ENCODE results near the gene MORF4L2.

MORF4L2 gene

DNA sequence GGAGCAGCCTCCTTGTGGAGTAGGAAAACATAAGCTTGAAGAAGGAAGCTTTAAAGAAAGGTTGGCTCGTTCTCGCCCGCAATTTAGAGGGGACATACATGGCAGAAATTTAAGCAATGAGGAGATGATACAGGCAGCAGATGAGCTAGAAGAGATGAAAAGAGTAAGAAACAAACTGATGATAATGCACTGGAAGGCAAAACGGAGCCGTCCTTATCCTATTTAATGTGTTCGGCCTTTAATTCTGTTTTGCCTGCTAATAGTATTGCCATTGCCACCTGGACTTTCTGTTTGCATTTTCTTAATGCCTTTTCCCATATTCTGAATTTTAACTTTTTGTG lies 56.4 kb downstream of the MORF4L2 start:
- no peak overlapping the region for H3K27ac Mint-ChIP-seq

DNA sequence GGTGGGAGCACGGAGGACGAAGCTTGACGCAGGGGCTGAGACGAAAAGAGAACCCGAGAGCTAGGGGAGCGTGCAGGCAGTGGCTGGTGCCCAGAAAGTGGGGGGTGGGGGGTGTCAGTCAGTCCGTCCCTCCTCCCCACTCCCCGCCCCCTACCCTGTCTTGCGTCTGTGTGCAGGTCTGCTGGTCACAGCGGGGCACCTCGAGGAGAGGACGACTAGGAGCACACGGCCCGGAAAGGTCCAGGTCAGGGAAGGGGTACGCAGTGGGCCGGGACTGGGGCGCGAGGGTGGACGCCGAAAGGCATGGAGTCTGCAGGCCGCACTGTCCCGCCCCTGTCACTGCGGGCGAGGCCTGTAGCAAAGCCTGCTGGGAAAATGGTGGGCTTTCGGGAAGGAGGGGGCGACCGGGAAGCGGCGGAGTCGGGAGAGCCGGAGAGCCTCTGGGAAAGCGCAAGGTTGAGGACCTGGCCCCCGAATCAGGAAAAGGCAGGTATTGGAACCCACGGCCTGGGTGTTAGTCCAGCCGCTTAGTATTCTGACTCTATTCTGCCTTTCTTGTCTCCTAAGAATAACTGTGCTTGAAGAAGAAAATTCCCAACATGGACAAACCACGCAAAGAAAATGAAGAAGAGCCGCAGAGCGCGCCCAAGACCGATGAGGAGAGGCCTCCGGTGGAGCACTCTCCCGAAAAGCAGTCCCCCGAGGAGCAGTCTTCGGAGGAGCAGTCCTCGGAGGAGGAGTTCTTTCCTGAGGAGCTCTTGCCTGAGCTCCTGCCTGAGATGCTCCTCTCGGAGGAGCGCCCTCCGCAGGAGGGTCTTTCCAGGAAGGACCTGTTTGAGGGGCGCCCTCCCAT lies 57.0 kb downstream of the MORF4L2 start:
- Mint-ChIP-seq H3K36me3 (no peaks in the 10 kb centered on the region), H3K4me1 (peaks cover 12% of the 10 kb centered on the region), H3K27me3 (no peaks in the 10 kb centered on the region), H3K4me3 (peak overlapping the region; percentile 88), H3K9me3 (no peaks in the 10 kb centered on the region), H3K27ac (peak overlapping the region; percentile 91)
- no peak for DNase-seq (ENCODE audit: low spot score in 2 of 2)
- ATAC-seq (ENCODE audit: low read depth), result peak; percentile 47

More for the DNA sequence above, 56.4 kb downstream of the MORF4L2 start:
- no peaks in the 10 kb centered on the region for H3K27me3 Mint-ChIP-seq
- peaks cover 12% of the 10 kb centered on the region for H3K4me1 Mint-ChIP-seq
- no peak for ATAC-seq (ENCODE audit: low read depth)
- no peaks in the 10 kb centered on the region for H3K9me3 Mint-ChIP-seq
- DNase-seq (ENCODE audit: low spot score in 2 of 2), result no peak
- H3K4me3 Mint-ChIP-seq, result peak overlapping the region; percentile 88
- no peaks in the 10 kb centered on the region for H3K36me3 Mint-ChIP-seq

DNA sequence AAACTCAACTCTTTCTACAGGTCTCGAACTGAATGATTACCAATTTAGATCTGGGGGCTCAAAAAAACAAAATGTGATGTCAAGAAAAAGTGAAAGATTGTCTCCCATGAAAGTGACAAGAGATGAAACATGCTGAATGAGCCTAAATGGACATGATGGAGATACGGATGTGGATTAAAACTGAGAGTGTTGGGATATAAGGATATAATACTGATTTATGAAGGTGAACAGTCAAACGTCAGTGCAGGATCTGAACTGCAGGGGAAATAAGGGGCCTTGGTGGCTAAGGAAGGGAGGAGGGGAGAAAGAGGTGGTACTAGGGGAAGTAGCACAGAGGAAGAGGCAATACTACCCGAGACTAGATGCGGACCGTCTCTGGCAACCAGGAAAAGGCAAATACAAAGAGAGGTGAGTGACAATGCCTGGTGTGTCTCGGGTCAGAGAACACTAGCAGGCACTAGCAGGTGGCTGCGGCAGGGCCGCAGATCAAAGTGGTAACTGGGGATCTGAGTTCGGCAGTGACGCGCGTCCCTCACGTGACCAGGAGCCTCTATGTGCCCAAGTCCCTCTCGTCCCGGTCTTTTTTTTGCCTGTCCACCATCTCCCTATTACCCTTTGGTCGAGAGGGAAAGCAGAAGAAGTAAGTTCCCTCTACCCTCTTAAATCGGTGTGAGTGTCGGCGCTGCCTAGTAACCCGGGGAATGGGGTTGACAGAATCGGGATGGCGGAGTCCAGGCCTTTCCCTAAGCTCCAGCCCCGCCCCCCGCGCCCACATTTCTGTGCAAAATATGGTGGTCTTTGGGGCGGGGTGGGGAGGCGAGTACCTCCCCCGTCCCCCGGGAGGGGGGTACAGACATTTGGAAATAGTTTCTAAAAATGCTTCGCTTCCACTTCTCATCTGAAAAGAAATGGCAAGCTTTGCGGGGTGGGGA lies 57.8 kb downstream of the MORF4L2 start, which contains the start of gene TCEAL1:
TSS of gene TCEAL1 (plus strand) at position 590 of the 932 bp plus-strand sequence. CDS start 942 bp downstream, outside the sequence.
- Mint-ChIP-seq H3K27me3 (no peaks in the 10 kb centered on the region), H3K9me3 (no peaks in the 10 kb centered on the region)
- ATAC-seq (ENCODE audit: low read depth), result peak; percentile 84

GRCh38 chrX:103626855-103627254 lies 59.6 kb downstream of the MORF4L2 start:
- no peaks in the 10 kb centered on the region for H3K36me3 Mint-ChIP-seq
- peak overlapping the region; percentile 75 for H3K27ac Mint-ChIP-seq

More for the DNA sequence above, 57.8 kb downstream of the MORF4L2 start, which contains the start of gene TCEAL1:
- peak within 1 kb of the TSS; percentile 91 for H3K27ac Mint-ChIP-seq
- H3K4me3 Mint-ChIP-seq, result peak within 1 kb of the TSS; percentile 88
- H3K4me1 Mint-ChIP-seq, result peaks cover 12% of the 10 kb centered on the region
- DNase-seq (ENCODE audit: low spot score in 2 of 2), result peak in 1 of 2 donors; percentile 27
- no peaks in the 10 kb centered on the region for H3K36me3 Mint-ChIP-seq

More at GRCh38 chrX:103626855-103627254, 59.6 kb downstream of the MORF4L2 start:
- H3K4me1 Mint-ChIP-seq, result peaks cover 12% of the 10 kb centered on the region
- H3K4me3 Mint-ChIP-seq, result no peak overlapping the region
- DNase-seq (ENCODE audit: low spot score in 2 of 2) (no peak), ATAC-seq (ENCODE audit: low read depth) (no peak)
- no peaks in the 10 kb centered on the region for H3K27me3 Mint-ChIP-seq
- H3K9me3 Mint-ChIP-seq, result no peaks in the 10 kb centered on the region

Measured in memory B cell (primary cell).